ENCODE results near the gene ISX.

- TF ChIP-seq, protein P1, sequence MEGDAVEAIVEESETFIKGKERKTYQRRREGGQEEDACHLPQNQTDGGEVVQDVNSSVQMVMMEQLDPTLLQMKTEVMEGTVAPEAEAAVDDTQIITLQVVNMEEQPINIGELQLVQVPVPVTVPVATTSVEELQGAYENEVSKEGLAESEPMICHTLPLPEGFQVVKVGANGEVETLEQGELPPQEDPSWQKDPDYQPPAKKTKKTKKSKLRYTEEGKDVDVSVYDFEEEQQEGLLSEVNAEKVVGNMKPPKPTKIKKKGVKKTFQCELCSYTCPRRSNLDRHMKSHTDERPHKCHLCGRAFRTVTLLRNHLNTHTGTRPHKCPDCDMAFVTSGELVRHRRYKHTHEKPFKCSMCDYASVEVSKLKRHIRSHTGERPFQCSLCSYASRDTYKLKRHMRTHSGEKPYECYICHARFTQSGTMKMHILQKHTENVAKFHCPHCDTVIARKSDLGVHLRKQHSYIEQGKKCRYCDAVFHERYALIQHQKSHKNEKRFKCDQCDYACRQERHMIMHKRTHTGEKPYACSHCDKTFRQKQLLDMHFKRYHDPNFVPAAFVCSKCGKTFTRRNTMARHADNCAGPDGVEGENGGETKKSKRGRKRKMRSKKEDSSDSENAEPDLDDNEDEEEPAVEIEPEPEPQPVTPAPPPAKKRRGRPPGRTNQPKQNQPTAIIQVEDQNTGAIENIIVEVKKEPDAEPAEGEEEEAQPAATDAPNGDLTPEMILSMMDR (IDR thresholded peaks at IDR 0.05): no peak
- no peak for TF ChIP-seq POLR2A (IDR thresholded peaks at IDR 0.05)
Observed at GRCh38 chr22:35043252-35043933, 22.6 kb upstream of the ISX start.
